NCI-H2227 treated with DMSO at 0.1 percent for 48 hours (cell line): ENCODE results near the gene FLG2.
"Not testable (repeated sequence)": the region's sequence is repeated elsewhere in the genome, so short reads cannot be mapped to it uniquely, and the experiment has no call there.

Experiments used
- DNase-seq: peaks from one replicate; lab custom pipeline; 2025; lab: John Stamatoyannopoulos, UW

The FLG2 gene

GRCh38 chr1:152312169-152312568 is 47.6 kb downstream of the FLG2 start:
- DNase-seq = not testable (repeated sequence)

GRCh38 chr1:152309955-152310354 is 49.9 kb downstream of the FLG2 start:
- DNase-seq = no peak

- DNase-seq = not testable (repeated sequence)
Observed at GRCh38 chr1:152309320-152309901, 50.4 kb downstream of the FLG2 start.

GRCh38 chr1:152308758-152309157 is 51.0 kb downstream of the FLG2 start:
- not testable (repeated sequence) for DNase-seq

GRCh38 chr1:152307970-152308369 is 51.8 kb downstream of the FLG2 start:
- not testable (repeated sequence) for DNase-seq

GRCh38 chr1:152306123-152306522 is 53.7 kb downstream of the FLG2 start:
- DNase-seq = not testable (repeated sequence)

GRCh38 chr1:152304773-152305172 is 55.0 kb downstream of the FLG2 start:
- not testable (repeated sequence) for DNase-seq

GRCh38 chr1:152303139-152303872 is 56.5 kb downstream of the FLG2 start:
- DNase-seq = not testable (repeated sequence)
